Ascending aorta (tissue), 2 donors: ENCODE data around the gene KCNN3. TPM values are rescaled to one million over a fixed set of nuclear protein-coding genes. Genes with fewer than 3 reads are reported as not detected.
"Not testable (repeated sequence)": the region's sequence is repeated elsewhere in the genome, so short reads cannot be mapped to it uniquely, and the experiment has no call there.

Experiments
- DNase-seq, 2 donors: peaks; one replicate each; pipeline ENCODE4 v3.0.0-alpha.2; 2019; ENCODE audit warnings: low spot score in 2 of 2
- H3K27ac ChIP-seq, 2 donors: fragments of 200-600 bp; sonication (generic); one replicate each; pipeline ENCODE4 v1.5.1; 2016 to 2017; ENCODE audit warnings: mild to moderate bottlenecking in 1 of 2
- H3K27me3 ChIP-seq: fragments of 200-600 bp; sonication (generic); one replicate; pipeline ENCODE4 v1.5.1; 2017
- H3K36me3 ChIP-seq, 2 donors: fragments of 200-600 bp; sonication (generic); one replicate each; pipeline ENCODE4 v1.5.1; 2016
- H3K4me1 ChIP-seq, 2 donors: fragments of 200-600 bp; sonication (generic); one replicate each; pipeline ENCODE4 v1.5.1; 2016 to 2017; ENCODE audit warnings: mild to moderate bottlenecking in 1 of 2
- H3K4me3 ChIP-seq, 2 donors: fragments of 200-600 bp; sonication (generic); one replicate each; pipeline ENCODE4 v1.5.1; 2016 to 2017; ENCODE audit warnings: mild to moderate bottlenecking in 1 of 2
- H3K9me3 ChIP-seq, 2 donors: fragments of 200-600 bp; sonication (generic); one replicate each; pipeline ENCODE4 v1.5.1; 2016
- CTCF ChIP-seq, 3 experiments: fragments of 200-600 bp in 2 of 3; fragments of 450-650 bp in 1 of 3; sonication (generic) in 2 of 3; IDR thresholded peaks; one replicate each; pipeline ENCODE4 v1.5.1; 2016 to 2019; ENCODE audit warnings: antibody characterized with exemption in 3 of 3, mild to moderate bottlenecking in 1 of 3, moderate library complexity in 1 of 3
- intact Hi-C: fragments of 100-400 bp; cut with DNase I; formaldehyde crosslinking; loops from one replicate; pipeline ENCODE4 v1.15.1; 2023
- total RNA-seq: library from RNA; depleted of rRNA; stranded (reverse); fragments of >200 nt; gene quantifications from one replicate; pipeline ENCODE4 v1.1.0, GENCODE V29; 2016

The KCNN3 gene
- total RNA-seq, 1 donor from 2014 or later, result 24.6 TPM

GRCh38 chr1:154689083-154689482 lies 181.0 kb downstream of the KCNN3 start:
- intact Hi-C loops, result no loop called here
- Histone ChIP-seq H3K9me3 (no peaks in the 10 kb centered on the region), H3K4me1 (no peaks in the 10 kb centered on the region), H3K27ac (no peak overlapping the region), H3K36me3 (no peaks in the 10 kb centered on the region), H3K4me3 (no peak overlapping the region), H3K27me3 (no peaks in the 10 kb centered on the region)
- TF ChIP-seq CTCF (IDR thresholded peaks at IDR 0.05), result no peak
- DNase-seq, result no peak

- Histone ChIP-seq H3K4me3 (no peak overlapping the region), H3K27ac (no peak overlapping the region), H3K36me3 (no peaks in the 10 kb centered on the region), H3K27me3 (no peaks in the 10 kb centered on the region), H3K9me3 (no peaks in the 10 kb centered on the region), H3K4me1 (no peaks in the 10 kb centered on the region)
- no peak for DNase-seq
- intact Hi-C loops, result no loop called here
- no peak for TF ChIP-seq CTCF (IDR thresholded peaks at IDR 0.05)
Measured at GRCh38 chr1:154686507-154686906, 183.6 kb downstream of the KCNN3 start.

- intact Hi-C loops, result no loop called here
- Histone ChIP-seq H3K27ac (no peak overlapping the region), H3K4me1 (no peaks in the 10 kb centered on the region), H3K27me3 (no peaks in the 10 kb centered on the region), H3K9me3 (no peaks in the 10 kb centered on the region), H3K4me3 (no peak overlapping the region), H3K36me3 (no peaks in the 10 kb centered on the region)
- no peak for DNase-seq
- no peak for TF ChIP-seq CTCF (IDR thresholded peaks at IDR 0.05)
Measured at GRCh38 chr1:154683820-154684219, 186.3 kb downstream of the KCNN3 start.

GRCh38 chr1:154682254-154682653 lies 187.8 kb downstream of the KCNN3 start:
- TF ChIP-seq CTCF (IDR thresholded peaks at IDR 0.05), result no peak
- no peak overlapping the region for H3K27ac ChIP-seq
- DNase-seq, result no peak
- H3K27me3 ChIP-seq, result no peaks in the 10 kb centered on the region
- intact Hi-C loops, result no loop called here
- no peaks in the 10 kb centered on the region for H3K9me3 ChIP-seq
- H3K4me1 ChIP-seq, result no peaks in the 10 kb centered on the region
- H3K36me3 ChIP-seq, result no peaks in the 10 kb centered on the region
- no peak overlapping the region for H3K4me3 ChIP-seq

- H3K36me3 ChIP-seq, intact Hi-C loops, H3K4me3 ChIP-seq, H3K27me3 ChIP-seq, H3K27ac ChIP-seq, DNase-seq, H3K4me1 ChIP-seq, H3K9me3 ChIP-seq: not testable (repeated sequence)
Measured at GRCh38 chr1:154677844-154678243, 192.2 kb downstream of the KCNN3 start.

- H3K27me3 ChIP-seq, H3K4me3 ChIP-seq, intact Hi-C loops, H3K9me3 ChIP-seq, H3K36me3 ChIP-seq, H3K27ac ChIP-seq, H3K4me1 ChIP-seq, DNase-seq: not testable (repeated sequence)
Measured at GRCh38 chr1:154676847-154677246, 193.2 kb downstream of the KCNN3 start.

- H3K4me3 ChIP-seq, H3K27me3 ChIP-seq, H3K27ac ChIP-seq, H3K9me3 ChIP-seq, DNase-seq, intact Hi-C loops, H3K4me1 ChIP-seq, H3K36me3 ChIP-seq: not testable (repeated sequence)
Measured at GRCh38 chr1:154674456-154674855, 195.6 kb downstream of the KCNN3 start.

GRCh38 chr1:154672245-154672644 lies 197.8 kb downstream of the KCNN3 start:
- H3K4me3 ChIP-seq, H3K27ac ChIP-seq, DNase-seq, H3K36me3 ChIP-seq, H3K27me3 ChIP-seq, intact Hi-C loops, H3K4me1 ChIP-seq, H3K9me3 ChIP-seq: not testable (repeated sequence)

GRCh38 chr1:154671412-154671811 lies 198.7 kb downstream of the KCNN3 start:
- H3K4me3 ChIP-seq, intact Hi-C loops, DNase-seq: not testable (repeated sequence)

GRCh38 chr1:154670310-154671270 lies 199.5 kb downstream of the KCNN3 start:
- H3K36me3 ChIP-seq, H3K9me3 ChIP-seq, DNase-seq, H3K4me1 ChIP-seq, H3K4me3 ChIP-seq, H3K27me3 ChIP-seq, intact Hi-C loops, H3K27ac ChIP-seq: not testable (repeated sequence)

More at GRCh38 chr1:154671412-154671811, 198.7 kb downstream of the KCNN3 start:
- not testable (repeated sequence) for H3K27me3 ChIP-seq, H3K27ac ChIP-seq, H3K9me3 ChIP-seq, H3K4me1 ChIP-seq, H3K36me3 ChIP-seq
